Esophagus squamous epithelium (tissue), 5 donors: ENCODE measurements around the gene CAMP. TPM values are rescaled to one million over a fixed set of nuclear protein-coding genes. Genes with fewer than 3 reads are reported as not detected.

Experiments used
- DNase-seq: peaks from one replicate; lab custom pipeline; 2025; lab: John Stamatoyannopoulos, UW
- H3K27ac ChIP-seq, 4 donors: fragments of 200-600 bp; sonication (generic); one replicate each; pipeline ENCODE4 v1.5.1; 2016 to 2019; ENCODE audit warnings: mild to moderate bottlenecking in 1 of 4
- H3K27me3 ChIP-seq, 4 donors: fragments of 200-600 bp; sonication (generic); 1 replicate in 3 of 4; 2 replicates in 1 of 4; pipeline versions ENCODE4 v1.5.1 to v1.6.0; 2017 to 2021; ENCODE audit warnings: antibody characterized with exemption in 1 of 4
- H3K36me3 ChIP-seq, 3 donors: fragments of 200-600 bp; sonication (generic); one replicate each; pipeline ENCODE4 v1.5.1; 2016 to 2019
- H3K4me1 ChIP-seq, 3 donors: fragments of 200-600 bp; sonication (generic); one replicate each; pipeline ENCODE4 v1.5.1; 2017 to 2019
- H3K4me3 ChIP-seq, 4 donors: fragments of 200-600 bp; sonication (generic); 1 replicate in 3 of 4; 2 replicates in 1 of 4; pipeline ENCODE4 v1.5.1; 2016 to 2019; ENCODE audit warnings: mild to moderate bottlenecking in 2 of 4, moderate library complexity in 1 of 4
- H3K9me3 ChIP-seq, 3 donors: fragments of 200-600 bp; sonication (generic); one replicate each; pipeline ENCODE4 v1.5.1; 2016 to 2019
- POLR2A ChIP-seq, 4 donors: fragments of 450-650 bp; IDR thresholded peaks; one replicate each; pipeline ENCODE4 v1.6.1; 2017; ENCODE audit warnings: antibody characterized with exemption in 4 of 4, mild to moderate bottlenecking in 4 of 4, moderate library complexity in 3 of 4
- WGBS, 2 donors: methylation state at CpG; one replicate each; pipeline ENCODE4 v1.1.5; 2018; 5-methylcytosine and 5-hydroxymethylcytosine counted together
- intact Hi-C: fragments of 100-400 bp; cut with DNase I; formaldehyde crosslinking; loops from one replicate; pipeline ENCODE4 v1.15.0; 2022
- total RNA-seq, 4 donors: library from RNA; depleted of rRNA; stranded (reverse); fragments of >200 nt; gene quantifications; one replicate each; pipeline ENCODE4 v1.1.0, GENCODE V29; 2016
- TF ChIP-seq, protein P1 (sequence below), 6 experiments: fragments of 450-650 bp in 4 of 6; fragments of 200-600 bp in 2 of 6; sonication (generic) in 2 of 6; IDR thresholded peaks; one replicate each; pipeline ENCODE4 v1.5.1; 2016 to 2019; ENCODE audit warnings: antibody characterized with exemption in 6 of 6, mild to moderate bottlenecking in 4 of 6, moderate library complexity in 4 of 6
- donor health status: DM: yes; HTN: yes; CAD: no.

Gene CAMP
- total RNA-seq, 4 donors from 2014 or later, result 0.76 TPM; not detected in 3

DNA sequence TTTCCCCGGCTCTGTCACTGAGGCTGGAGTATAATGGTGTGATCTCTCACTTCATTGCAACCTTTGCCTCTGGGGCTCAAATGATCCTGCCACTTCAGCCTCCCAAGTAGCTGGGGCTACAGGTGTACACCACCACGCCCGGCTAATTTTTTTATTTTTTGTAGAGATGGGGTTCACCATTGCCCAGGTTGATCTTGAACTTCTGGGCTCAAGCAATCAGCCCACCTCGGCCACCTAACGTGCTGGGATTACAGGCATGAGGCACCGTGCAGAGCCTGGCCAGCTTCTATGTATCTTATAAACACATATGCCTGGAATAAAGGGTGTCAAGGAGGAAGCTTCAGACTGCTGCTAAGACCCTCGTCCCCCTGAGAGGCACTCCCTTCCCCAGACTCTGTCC is 21.8 kb downstream of the CAMP start:
- Histone ChIP-seq H3K9me3 (no peaks in the 10 kb centered on the region), H3K4me1 (peaks cover 5 to 55% (median 17%) of the 10 kb centered on the region in 3 donors), H3K27ac (no peak overlapping the region), H3K4me3 (no peak overlapping the region), H3K36me3 (peaks cover 0 to 37% (median 4%) of the 10 kb centered on the region in 3 donors), H3K27me3 (no peaks in the 10 kb centered on the region)
- intact Hi-C loops, result no loop called here
- WGBS, 2 donors, result 96% methylated on average over 7 of the region's 7 CpGs
- DNase-seq, result no peak
- no peak for TF ChIP-seq POLR2A (IDR thresholded peaks at IDR 0.05)
- TF ChIP-seq, protein P1, sequence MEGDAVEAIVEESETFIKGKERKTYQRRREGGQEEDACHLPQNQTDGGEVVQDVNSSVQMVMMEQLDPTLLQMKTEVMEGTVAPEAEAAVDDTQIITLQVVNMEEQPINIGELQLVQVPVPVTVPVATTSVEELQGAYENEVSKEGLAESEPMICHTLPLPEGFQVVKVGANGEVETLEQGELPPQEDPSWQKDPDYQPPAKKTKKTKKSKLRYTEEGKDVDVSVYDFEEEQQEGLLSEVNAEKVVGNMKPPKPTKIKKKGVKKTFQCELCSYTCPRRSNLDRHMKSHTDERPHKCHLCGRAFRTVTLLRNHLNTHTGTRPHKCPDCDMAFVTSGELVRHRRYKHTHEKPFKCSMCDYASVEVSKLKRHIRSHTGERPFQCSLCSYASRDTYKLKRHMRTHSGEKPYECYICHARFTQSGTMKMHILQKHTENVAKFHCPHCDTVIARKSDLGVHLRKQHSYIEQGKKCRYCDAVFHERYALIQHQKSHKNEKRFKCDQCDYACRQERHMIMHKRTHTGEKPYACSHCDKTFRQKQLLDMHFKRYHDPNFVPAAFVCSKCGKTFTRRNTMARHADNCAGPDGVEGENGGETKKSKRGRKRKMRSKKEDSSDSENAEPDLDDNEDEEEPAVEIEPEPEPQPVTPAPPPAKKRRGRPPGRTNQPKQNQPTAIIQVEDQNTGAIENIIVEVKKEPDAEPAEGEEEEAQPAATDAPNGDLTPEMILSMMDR (IDR thresholded peaks at IDR 0.05), result no peak

DNA sequence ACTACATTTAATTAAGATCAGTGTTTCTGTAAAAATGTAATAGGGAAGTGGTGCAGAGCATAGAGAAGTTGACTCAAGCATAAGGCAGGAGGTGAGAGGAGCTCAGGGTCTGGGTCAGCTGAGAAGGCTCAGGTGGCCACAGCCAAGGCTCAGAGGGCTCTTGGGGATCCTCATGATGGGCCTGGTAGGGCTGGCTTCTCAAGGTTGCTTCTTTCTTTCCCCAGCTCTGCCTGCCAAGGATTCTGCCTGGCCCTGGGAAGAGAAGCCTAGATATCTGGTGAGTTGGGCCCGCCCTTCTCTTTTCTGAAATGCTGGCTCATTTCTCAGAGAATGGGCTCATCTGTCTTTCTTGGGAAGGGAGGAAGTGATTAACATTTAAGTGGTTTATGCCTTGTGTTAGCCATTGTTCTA is 24.1 kb downstream of the CAMP start:
- WGBS, 2 donors, result 80 to 85% methylated on average over 1 of the region's 1 CpG
- no peak for DNase-seq
- Histone ChIP-seq H3K4me3 (no peak overlapping the region), H3K27ac (peak overlapping the region in 2 of 4 donors; percentile 4 to 41), H3K36me3 (peaks cover 0 to 58% (median 4%) of the 10 kb centered on the region in 3 donors), H3K9me3 (no peaks in the 10 kb centered on the region), H3K4me1 (peaks cover 0 to 36% (median 4%) of the 10 kb centered on the region in 3 donors), H3K27me3 (no peaks in the 10 kb centered on the region)
- intact Hi-C loops, result no loop called here
- TF ChIP-seq, protein P1 (IDR thresholded peaks at IDR 0.05), result no peak
- TF ChIP-seq POLR2A (IDR thresholded peaks at IDR 0.05), result no peak

DNA sequence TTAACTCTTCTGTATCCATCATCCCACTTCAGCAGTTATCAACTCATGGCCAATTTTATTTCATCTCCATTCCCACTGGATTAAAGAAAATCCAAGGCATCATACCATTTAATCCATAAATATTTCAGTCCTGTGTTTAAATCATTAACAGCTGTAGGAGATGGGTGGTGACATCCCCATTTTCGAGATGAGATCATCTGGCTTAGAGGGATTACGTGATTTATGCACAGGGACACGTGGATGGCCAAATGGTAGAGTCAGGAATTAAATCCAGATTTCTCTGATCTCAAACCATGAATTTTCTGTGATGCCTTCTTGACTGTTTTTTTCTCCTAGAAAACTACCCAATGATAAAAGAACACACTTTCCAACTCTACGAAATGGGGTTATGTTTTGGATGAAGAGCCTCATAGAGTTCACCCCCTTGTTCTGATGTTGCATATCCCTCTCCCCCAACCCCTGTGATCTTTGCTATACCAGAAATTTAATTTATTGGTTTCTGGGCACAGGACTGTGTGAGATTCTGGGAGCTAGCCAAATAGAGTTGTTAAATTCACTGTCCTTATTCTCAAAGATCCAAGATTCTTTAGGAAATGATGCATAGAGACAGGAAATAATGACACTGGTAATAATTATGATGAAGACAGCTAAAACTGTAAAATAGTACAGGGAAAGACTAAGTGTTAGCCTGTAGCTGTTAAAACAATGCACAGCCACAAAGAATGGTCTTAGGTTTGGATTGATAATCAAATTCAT is 25.0 kb downstream of the CAMP start:
- 65 to 78% methylated on average over 4 of the region's 4 CpGs for whole genome bisulfite sequencing, 2 donors
- intact Hi-C loops, result no loop called here
- H3K4me3 ChIP-seq, result no peak overlapping the region
- peaks cover 0 to 65% (median 4%) of the 10 kb centered on the region in 3 donors for H3K36me3 ChIP-seq
- no peaks in the 10 kb centered on the region for H3K9me3 ChIP-seq
- no peaks in the 10 kb centered on the region for H3K27me3 ChIP-seq
- DNase-seq, result no peak
- no peak overlapping the region for H3K27ac ChIP-seq
- H3K4me1 ChIP-seq, result peaks cover 0 to 28% (median 0%) of the 10 kb centered on the region in 3 donors
- TF ChIP-seq, protein P1 (IDR thresholded peaks at IDR 0.05), result no peak
- TF ChIP-seq POLR2A (IDR thresholded peaks at IDR 0.05), result no peak

DNA sequence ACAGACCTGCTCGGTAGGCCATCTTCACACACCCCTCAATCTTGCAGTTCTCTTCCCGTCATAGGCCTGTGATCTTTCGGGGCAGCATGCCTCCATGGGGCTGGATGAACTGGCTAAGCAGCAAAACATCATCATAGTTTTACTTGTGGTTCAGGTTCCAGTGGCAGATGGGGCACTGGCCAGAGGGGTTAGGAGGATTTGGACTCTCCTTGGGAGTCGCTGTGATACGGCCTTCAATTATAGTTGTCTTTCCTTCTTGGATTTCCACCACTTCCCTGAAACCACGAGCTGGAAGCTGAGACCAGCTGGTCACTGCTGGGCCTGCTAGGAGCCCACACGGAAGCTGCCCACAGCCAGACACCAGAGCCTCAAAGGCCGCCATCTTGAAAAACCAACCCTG is 33.3 kb downstream of the CAMP start:
- H3K27me3 ChIP-seq, result no peaks in the 10 kb centered on the region
- no peaks in the 10 kb centered on the region for H3K9me3 ChIP-seq
- TF ChIP-seq, protein P1 (IDR thresholded peaks at IDR 0.05), result no peak
- no peak for TF ChIP-seq POLR2A (IDR thresholded peaks at IDR 0.05)
- intact Hi-C loops, result no loop called here
- no peak overlapping the region for H3K27ac ChIP-seq
- H3K4me1 ChIP-seq, result no peaks in the 10 kb centered on the region
- 88 to 94% methylated on average over 5 to 7 of the region's 8 CpGs for WGBS, 2 donors
- peaks cover 0 to 75% (median 0%) of the 10 kb centered on the region in 3 donors for H3K36me3 ChIP-seq
- H3K4me3 ChIP-seq, result no peak overlapping the region
- no peak for DNase-seq

DNA sequence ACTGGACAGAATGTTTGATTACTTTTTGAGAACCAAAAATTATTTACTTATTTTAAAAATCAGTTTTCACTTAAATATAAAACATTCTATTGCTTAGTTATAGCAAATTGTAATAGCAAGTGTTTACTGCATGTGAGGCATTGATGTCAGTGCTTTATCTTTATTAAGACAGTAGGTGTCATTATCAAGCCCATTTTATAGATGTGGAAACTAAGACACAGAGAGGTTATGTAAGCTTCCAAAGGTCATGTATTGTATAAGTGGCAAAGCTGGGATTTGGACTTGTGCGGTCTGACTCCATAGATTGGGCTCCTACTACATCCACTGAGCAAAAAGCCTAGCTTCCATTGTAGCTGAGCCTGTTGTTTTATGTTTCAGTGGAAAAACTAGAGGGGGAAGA is 35.2 kb downstream of the CAMP start:
- Histone ChIP-seq H3K4me3 (no peak overlapping the region), H3K27me3 (no peaks in the 10 kb centered on the region), H3K9me3 (no peaks in the 10 kb centered on the region), H3K4me1 (no peaks in the 10 kb centered on the region), H3K36me3 (peaks cover 0 to 78% (median 0%) of the 10 kb centered on the region in 3 donors), H3K27ac (no peak overlapping the region)
- TF ChIP-seq POLR2A (IDR thresholded peaks at IDR 0.05), result no peak
- TF ChIP-seq, protein P1 (IDR thresholded peaks at IDR 0.05), result no peak
- DNase-seq, result no peak
- WGBS, 2 donors, result 100% methylated on average over 1 of the region's 1 CpG
- intact Hi-C loops, result no loop called here
